Measurements from ENCODE around the gene IGFBP2. TPM values are rescaled to one million over a fixed set of nuclear protein-coding genes. Genes with fewer than 3 reads are reported as not detected.
A peak's percentile ranks its signal among the peaks of the same experiment; 100 is the strongest.

Gene IGFBP2
- total RNA-seq, 1 donor from 2014 or later: 50.7 TPM

- intact Hi-C loops (cut with micrococcal nuclease): no loop called here
- ATAC-seq (no peak), DNase-seq (no peak)
These were observed 26.0 kb upstream of the IGFBP2 start for GRCh38 chr2:216607277-216607560.

GRCh38 chr2:216608525-216608924 is 24.7 kb upstream of the IGFBP2 start:
- DNase-seq (no peak), ATAC-seq (no peak)
- intact Hi-C loops (cut with micrococcal nuclease): no loop called here

GRCh38 chr2:216615298-216616082 is 17.7 kb upstream of the IGFBP2 start:
- intact Hi-C loops (cut with micrococcal nuclease): no loop called here
- DNase-seq (no peak), ATAC-seq (no peak)

GRCh38 chr2:216616083-216616678 is 17.0 kb upstream of the IGFBP2 start:
- DNase-seq (no peak), ATAC-seq (no peak)
- intact Hi-C loops (cut with micrococcal nuclease): no loop called here

- DNase-seq (no peak), ATAC-seq (no peak)
- intact Hi-C loops (cut with micrococcal nuclease): no loop called here
These were observed 15.9 kb upstream of the IGFBP2 start for GRCh38 chr2:216617159-216617815.

- intact Hi-C loops (cut with micrococcal nuclease): no loop called here
- DNase-seq (no peak), ATAC-seq (no peak)
These were observed 14.4 kb upstream of the IGFBP2 start for GRCh38 chr2:216618785-216619184.

- DNase-seq (no peak), ATAC-seq (no peak)
- intact Hi-C loops (cut with micrococcal nuclease): no loop called here
These were observed 13.5 kb upstream of the IGFBP2 start for GRCh38 chr2:216619411-216620393.

GRCh38 chr2:216620786-216621185 is 12.4 kb upstream of the IGFBP2 start:
- intact Hi-C loops (cut with micrococcal nuclease): no loop called here
- ATAC-seq (peak; percentile 56), DNase-seq (peak; percentile 43)

GRCh38 chr2:216621292-216621691 is 11.9 kb upstream of the IGFBP2 start:
- DNase-seq: no peak
- ATAC-seq: no peak
- intact Hi-C loops (cut with micrococcal nuclease): no loop called here

- ATAC-seq (no peak), DNase-seq (no peak)
- intact Hi-C loops (cut with micrococcal nuclease): no loop called here
These were observed 10.7 kb upstream of the IGFBP2 start for GRCh38 chr2:216622526-216622925.

GRCh38 chr2:216624251-216624650 is 9.0 kb upstream of the IGFBP2 start:
- no peak for ATAC-seq
- no peak for DNase-seq
- intact Hi-C loops (cut with micrococcal nuclease): no loop called here

GRCh38 chr2:216626168-216626874 is 6.9 kb upstream of the IGFBP2 start:
- intact Hi-C loops (cut with micrococcal nuclease): no loop called here
- no peak for ATAC-seq
- no peak for DNase-seq

GRCh38 chr2:216626875-216627245 is 6.4 kb upstream of the IGFBP2 start:
- no peak for ATAC-seq
- intact Hi-C loops (cut with micrococcal nuclease): no loop called here

GRCh38 chr2:216629784-216630183 is 3.4 kb upstream of the IGFBP2 start:
- no peak for DNase-seq
- ATAC-seq: no peak
- intact Hi-C loops (cut with micrococcal nuclease): no loop called here

More at GRCh38 chr2:216626875-216627245, 6.4 kb upstream of the IGFBP2 start:
- DNase-seq: no peak

GRCh38 chr2:216632346-216632951 is 771 bp upstream of the IGFBP2 start:
- intact Hi-C loops (cut with micrococcal nuclease): no loop called here
- DNase-seq: no peak
- no peak for ATAC-seq

- intact Hi-C loops (cut with micrococcal nuclease): no loop called here
- peak; percentile 44 for ATAC-seq
- peak; percentile 51 for DNase-seq
These were observed 573 bp downstream of the IGFBP2 start for GRCh38 chr2:216633616-216634369.

- intact Hi-C loops (cut with micrococcal nuclease): no loop called here
- DNase-seq (no peak), ATAC-seq (no peak)
These were observed 1.3 kb downstream of the IGFBP2 start for GRCh38 chr2:216634370-216635148.
